ENCODE data around the gene C19orf18. TPM values are rescaled to one million over a fixed set of nuclear protein-coding genes. Genes with fewer than 3 reads are reported as not detected.
A peak's percentile ranks its signal among the peaks of the same experiment; 100 is the strongest.
"Not testable (repeated sequence)": the region's sequence is repeated elsewhere in the genome, so short reads cannot be mapped to it uniquely, and the experiment has no call there.

Gene C19orf18
- total RNA-seq = under 1 TPM; 0.79 to 0.91 TPM

GRCh38 chr19:57974434-57974833 is at the start of gene C19orf18:
TSS of gene C19orf18 (minus strand) at chr19:57974534. CDS start at chr19:57974432, 102 bp downstream.
- no peak for ATAC-seq (ENCODE audit: low read depth)

GRCh38 chr19:58022283-58022660 is 47.9 kb upstream of the C19orf18 start:
- Mint-ChIP-seq H3K9me3 (peaks cover 20% of the 10 kb centered on the region), H3K4me3 (no peak overlapping the region), H3K36me3 (peaks cover 3% of the 10 kb centered on the region), H3K27ac (peak overlapping the region; percentile 54), H3K4me1 (peaks cover 2% of the 10 kb centered on the region), H3K27me3 (no peaks in the 10 kb centered on the region)
- POLR2A ChIA-PET = interaction anchor here (0.5 kb wide), 1 partner anchor 70 kb away, joined by 3 read pairs; no protein-coding TSS in a partner anchor
- DNase-seq (no peak), ATAC-seq (ENCODE audit: low read depth) (no peak)

More at GRCh38 chr19:57974434-57974833, at the start of gene C19orf18:
- Mint-ChIP-seq H3K36me3 (peaks cover 28% of the 10 kb centered on the region), H3K27ac (no peak within 1 kb of the TSS), H3K9me3 (peaks cover 37% of the 10 kb centered on the region), H3K4me1 (no peaks in the 10 kb centered on the region), H3K27me3 (no peaks in the 10 kb centered on the region), H3K4me3 (no peak within 1 kb of the TSS)
- POLR2A ChIA-PET = no interaction called here
- DNase-seq = no peak

DNA sequence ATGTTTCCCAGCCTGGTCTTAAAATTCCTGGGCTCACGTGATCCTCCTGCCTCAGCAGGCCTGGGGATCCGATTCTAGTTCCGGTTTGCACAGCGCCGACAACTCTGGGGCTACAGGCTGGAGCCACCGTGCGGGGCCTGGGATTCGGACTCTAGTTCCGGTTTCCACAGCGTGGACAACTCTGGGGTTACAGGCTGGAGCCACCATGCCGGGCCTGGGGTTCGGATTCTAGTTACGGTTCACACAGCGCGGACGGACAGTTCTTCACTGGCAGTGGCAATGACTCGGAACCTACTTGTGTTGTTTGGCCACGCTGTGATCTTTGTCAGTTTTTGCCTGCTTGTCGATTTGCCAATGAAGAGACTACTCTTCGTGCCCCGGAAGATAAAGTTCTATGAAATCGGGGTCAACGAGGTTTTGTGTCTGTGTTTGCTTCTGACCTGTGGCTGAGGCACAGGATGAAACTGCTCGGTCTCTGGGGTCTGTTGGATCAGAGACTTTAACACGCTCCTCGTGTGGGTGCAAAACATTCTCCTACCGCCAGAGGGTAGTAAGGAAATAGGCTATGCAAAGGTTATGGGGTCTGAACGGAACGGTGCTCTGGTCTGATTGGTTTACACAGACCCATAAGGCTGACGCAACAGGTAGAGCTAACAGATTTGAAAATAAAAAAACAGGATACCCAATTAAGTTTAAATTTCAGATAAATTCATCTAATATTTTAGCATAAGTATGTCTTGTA is 47.4 kb upstream of the C19orf18 start:
- peaks cover 3% of the 10 kb centered on the region for H3K36me3 Mint-ChIP-seq
- peaks cover 2% of the 10 kb centered on the region for H3K4me1 Mint-ChIP-seq
- POLR2A ChIA-PET = interaction anchor here (0.5 kb wide), 1 partner anchor 71 kb away, joined by 3 read pairs; no protein-coding TSS in a partner anchor
- H3K4me3 Mint-ChIP-seq = no peak overlapping the region
- peak; percentile 84 for ATAC-seq (ENCODE audit: low read depth)
- peak overlapping the region; percentile 64 for H3K27ac Mint-ChIP-seq
- peaks cover 23% of the 10 kb centered on the region for H3K9me3 Mint-ChIP-seq
- no peaks in the 10 kb centered on the region for H3K27me3 Mint-ChIP-seq
- DNase-seq = no peak

DNA sequence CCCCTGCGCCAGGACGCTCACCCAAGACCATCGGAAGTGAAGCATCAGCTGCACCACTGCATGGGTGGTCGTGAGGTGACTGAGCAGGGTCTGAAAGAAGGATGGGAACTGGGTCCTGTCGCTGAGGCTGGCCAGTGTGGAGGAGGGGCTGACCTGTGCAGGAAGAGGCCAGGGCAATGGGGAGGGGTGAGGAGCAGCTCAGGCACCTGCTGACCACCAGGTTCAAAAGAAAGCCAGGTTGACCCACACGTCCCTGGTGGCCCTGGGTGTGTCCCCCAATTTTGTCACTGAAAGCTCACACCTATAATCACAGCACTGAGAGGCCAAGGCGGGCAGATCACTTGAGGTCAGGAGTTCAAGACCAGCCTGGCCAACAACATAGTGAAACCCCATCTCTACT is 45.8 kb upstream of the C19orf18 start:
- no peak overlapping the region for H3K4me3 Mint-ChIP-seq
- H3K9me3 Mint-ChIP-seq = peaks cover 23% of the 10 kb centered on the region
- H3K36me3 Mint-ChIP-seq = peaks cover 3% of the 10 kb centered on the region
- no peaks in the 10 kb centered on the region for H3K27me3 Mint-ChIP-seq
- H3K4me1 Mint-ChIP-seq = peaks cover 2% of the 10 kb centered on the region
- POLR2A ChIA-PET = no interaction called here
- DNase-seq = no peak
- H3K27ac Mint-ChIP-seq = no peak overlapping the region
- no peak for ATAC-seq (ENCODE audit: low read depth)

DNA sequence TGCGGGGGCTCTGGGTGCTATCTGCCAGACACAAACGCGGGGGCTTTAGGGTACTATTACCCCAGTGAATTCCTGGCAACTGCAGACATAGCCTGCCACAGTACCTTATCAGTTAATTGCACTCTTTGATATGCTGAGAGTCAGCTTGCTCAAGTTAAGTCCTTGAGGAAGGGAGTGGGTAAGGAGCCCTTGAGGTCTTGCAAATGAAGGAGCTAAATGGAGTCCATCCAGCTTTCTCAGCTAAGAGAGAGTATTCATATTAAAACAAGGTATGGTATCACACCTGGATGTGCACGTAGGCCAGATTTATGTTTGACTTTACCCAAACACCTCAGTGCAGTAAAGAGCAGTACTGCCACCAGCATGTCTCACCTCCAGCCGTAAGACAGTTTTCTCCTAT is 39.8 kb upstream of the C19orf18 start:
- Mint-ChIP-seq H3K4me3 (no peak overlapping the region), H3K4me1 (peaks cover 6% of the 10 kb centered on the region), H3K27me3 (no peaks in the 10 kb centered on the region), H3K9me3 (peaks cover 18% of the 10 kb centered on the region), H3K27ac (no peak overlapping the region), H3K36me3 (peaks cover 3% of the 10 kb centered on the region)
- POLR2A ChIA-PET = no interaction called here
- DNase-seq = no peak
- no peak for ATAC-seq (ENCODE audit: low read depth)

GRCh38 chr19:58010507-58010906 is 36.2 kb upstream of the C19orf18 start:
- no peak for DNase-seq
- POLR2A ChIA-PET = no interaction called here
- peaks cover 26% of the 10 kb centered on the region for H3K9me3 Mint-ChIP-seq
- ATAC-seq (ENCODE audit: low read depth) = no peak
- peaks cover 9% of the 10 kb centered on the region for H3K4me1 Mint-ChIP-seq
- H3K27ac Mint-ChIP-seq = no peak overlapping the region
- H3K4me3 Mint-ChIP-seq = peak overlapping the region; percentile 91
- peaks cover 23% of the 10 kb centered on the region for H3K36me3 Mint-ChIP-seq
- H3K27me3 Mint-ChIP-seq = no peaks in the 10 kb centered on the region

DNA sequence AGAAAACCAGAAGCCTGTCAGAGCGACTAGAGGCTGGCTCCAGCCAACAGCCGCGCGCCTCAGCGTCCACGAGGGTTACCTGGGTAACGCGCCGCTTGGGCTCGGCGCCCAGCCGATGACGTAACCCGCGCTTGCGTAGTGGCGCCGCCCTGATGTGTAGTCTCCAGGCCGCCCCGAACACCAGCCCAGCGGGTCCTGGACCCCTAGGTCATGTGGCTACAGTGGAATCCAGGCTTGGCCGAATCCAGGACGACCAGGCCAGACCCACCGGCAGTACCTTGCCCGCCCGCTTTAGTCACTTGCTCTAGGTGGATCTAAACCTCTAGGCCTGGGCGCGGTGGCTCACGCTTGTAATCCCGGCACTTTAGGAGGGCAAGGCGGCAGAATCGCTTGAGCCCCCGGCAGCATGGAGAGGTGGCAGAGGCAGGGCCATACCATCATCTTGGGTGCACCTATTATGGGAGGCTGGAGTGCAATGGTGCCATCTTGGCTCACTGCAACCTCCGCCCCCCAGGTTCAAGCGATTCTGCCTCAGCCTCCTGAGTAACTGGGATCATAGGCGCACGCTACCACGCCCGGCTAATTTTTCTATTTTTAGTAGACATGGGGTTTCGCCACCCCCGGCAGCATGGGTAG is 35.5 kb upstream of the C19orf18 start:
- Mint-ChIP-seq H3K27ac (peak overlapping the region; percentile 88), H3K27me3 (no peaks in the 10 kb centered on the region), H3K36me3 (peaks cover 30% of the 10 kb centered on the region), H3K4me3 (peak overlapping the region; percentile 91), H3K9me3 (peaks cover 29% of the 10 kb centered on the region), H3K4me1 (peaks cover 9% of the 10 kb centered on the region)
- POLR2A ChIA-PET = no interaction called here
- ATAC-seq (ENCODE audit: low read depth) (peak; percentile 97), DNase-seq (peak; percentile 89)

GRCh38 chr19:58009301-58009665 is 34.9 kb upstream of the C19orf18 start:
- POLR2A ChIA-PET = interaction anchor here (1.1 kb wide), 1 partner anchor 50 kb away, joined by 3 read pairs; the partner anchor contains the start of gene ZNF135
- Mint-ChIP-seq H3K9me3 (peaks cover 34% of the 10 kb centered on the region), H3K27ac (no peak overlapping the region), H3K36me3 (peaks cover 35% of the 10 kb centered on the region), H3K4me3 (peak overlapping the region; percentile 91), H3K4me1 (peaks cover 13% of the 10 kb centered on the region), H3K27me3 (no peaks in the 10 kb centered on the region)
- no peak for ATAC-seq (ENCODE audit: low read depth)
- DNase-seq = no peak

- DNase-seq; ATAC-seq (ENCODE audit: low read depth); H3K27ac Mint-ChIP-seq; H3K27me3 Mint-ChIP-seq: not testable (repeated sequence)
- H3K4me3 Mint-ChIP-seq = peak overlapping the region; percentile 91
- POLR2A ChIA-PET = interaction anchor here (1.0 to 1.1 kb wide), 2 partner anchors 50 to 175 kb away, joined by 3 to 4 read pairs; partner anchors contain the start of gene ZNF135
- H3K9me3 Mint-ChIP-seq = peaks cover 38% of the 10 kb centered on the region
- H3K4me1 Mint-ChIP-seq = peaks cover 17% of the 10 kb centered on the region
- H3K36me3 Mint-ChIP-seq = peaks cover 39% of the 10 kb centered on the region
These were observed 34.5 kb upstream of the C19orf18 start for GRCh38 chr19:58008877-58009276.

DNA sequence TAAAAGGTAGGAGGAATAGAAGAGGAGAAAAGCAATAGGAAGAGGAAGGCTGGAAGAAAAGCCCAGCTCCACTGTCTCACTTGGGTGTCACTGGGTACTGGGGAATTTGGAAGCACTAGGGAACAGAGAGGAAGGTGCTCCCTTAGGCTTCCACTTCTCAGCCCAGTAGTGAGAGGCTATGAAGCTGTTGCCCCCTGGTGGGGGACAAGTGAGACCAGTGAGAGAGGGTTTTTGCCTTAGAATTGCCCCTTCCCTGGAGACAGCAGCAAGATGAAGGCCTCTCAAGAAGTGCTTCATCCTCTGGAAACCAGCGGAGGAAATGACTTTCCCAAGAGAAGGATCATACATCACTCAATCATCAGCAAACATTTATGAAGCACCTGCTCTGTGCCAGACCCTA is 33.0 kb upstream of the C19orf18 start:
- Mint-ChIP-seq H3K27me3 (no peaks in the 10 kb centered on the region), H3K4me1 (peaks cover 21% of the 10 kb centered on the region), H3K27ac (no peak overlapping the region), H3K4me3 (no peak overlapping the region), H3K9me3 (peaks cover 38% of the 10 kb centered on the region), H3K36me3 (peaks cover 47% of the 10 kb centered on the region)
- ATAC-seq (ENCODE audit: low read depth) (no peak), DNase-seq (no peak)
- POLR2A ChIA-PET = no interaction called here

GRCh38 chr19:58003174-58003828 is 29.0 kb upstream of the C19orf18 start:
- Mint-ChIP-seq H3K4me3 (peak overlapping the region; percentile 83), H3K36me3 (peaks cover 76% of the 10 kb centered on the region), H3K9me3 (peaks cover 42% of the 10 kb centered on the region), H3K4me1 (peaks cover 21% of the 10 kb centered on the region), H3K27ac (peak overlapping the region; percentile 84), H3K27me3 (no peaks in the 10 kb centered on the region)
- DNase-seq = no peak
- ATAC-seq (ENCODE audit: low read depth) = no peak
- POLR2A ChIA-PET = interaction anchor here (0.6 to 4.4 kb wide), 14 partner anchors 18 to 425 kb away, joined by 3 to 31 read pairs (median 4); partner anchors contain the start of genes ZNF135, ZNF211, ZNF274 and ZNF329

DNA sequence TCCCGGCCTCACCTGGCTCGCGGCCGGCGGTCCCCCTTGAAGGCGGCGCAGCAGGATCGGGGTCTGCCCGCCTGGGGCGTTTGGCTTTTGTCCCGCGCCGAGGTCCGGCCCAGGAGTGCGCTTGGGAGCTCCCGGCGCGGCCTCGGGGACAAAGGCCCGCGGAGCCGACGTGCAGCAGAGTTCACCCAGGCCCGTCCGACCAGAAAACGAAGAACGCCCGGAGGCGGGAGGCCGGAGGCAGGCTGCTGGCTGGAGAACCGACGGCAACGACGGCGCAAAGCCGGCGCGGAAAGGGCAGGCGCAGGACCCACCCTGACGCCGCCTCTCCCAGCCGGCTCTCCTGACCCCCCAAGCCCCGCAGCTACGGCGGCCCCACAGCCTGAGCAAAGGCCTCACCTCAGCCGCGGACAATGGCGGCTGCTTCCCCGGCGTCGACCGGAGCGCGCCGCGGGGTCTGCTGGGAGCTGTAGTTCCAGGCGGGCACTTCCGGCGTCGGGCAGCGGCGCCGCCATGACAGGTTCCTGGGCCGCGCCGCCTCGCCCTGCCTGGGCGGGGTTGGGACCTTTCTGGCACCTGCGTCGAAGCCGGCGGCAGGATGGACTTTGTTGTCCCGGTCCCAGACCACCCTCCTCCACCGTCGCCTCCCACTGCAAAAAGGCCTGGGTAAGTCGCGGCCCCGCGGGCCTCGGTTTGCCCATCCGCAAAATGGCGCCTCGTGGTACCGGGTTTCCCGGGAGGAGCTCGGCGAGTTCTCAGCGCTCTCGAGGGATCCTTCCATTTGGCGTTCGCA is 28.2 kb upstream of the C19orf18 start, which contains the start of gene ZNF606:
TSS of gene ZNF606 (minus strand) at position 437 of the 790 bp plus-strand sequence. CDS start 1,501 bp downstream, outside the sequence.
- H3K4me3 Mint-ChIP-seq = peak within 1 kb of the TSS; percentile 83
- peaks cover 41% of the 10 kb centered on the region for H3K9me3 Mint-ChIP-seq
- peaks cover 83% of the 10 kb centered on the region for H3K36me3 Mint-ChIP-seq
- DNase-seq (peak; percentile 91), ATAC-seq (ENCODE audit: low read depth) (peak; percentile 95)
- H3K4me1 Mint-ChIP-seq = peaks cover 21% of the 10 kb centered on the region
- peak within 1 kb of the TSS; percentile 84 for H3K27ac Mint-ChIP-seq
- no peaks in the 10 kb centered on the region for H3K27me3 Mint-ChIP-seq
- POLR2A ChIA-PET = interaction anchor here (0.6 to 4.4 kb wide), 18 partner anchors 17 to 639 kb away, joined by 3 to 31 read pairs (median 4); partner anchors contain the start of genes TRAPPC2B, ZNF135, ZNF211 and ZNF274
